GM23248 (cell line): ENCODE results near the gene SULT2A1.

Experiments
- EZH2 ChIP-seq: fragments of 200-600 bp; sonication (generic); IDR thresholded peaks from 2 replicates; pipeline ENCODE4 v1.6.1; 2018; ENCODE audit warnings: antibody characterized with exemption, mild to moderate bottlenecking; ENCODE audit not compliant: insufficient read depth, poor library complexity, severe bottlenecking
- EZH2phosphoT487 ChIP-seq: fragments of 200-600 bp; sonication (generic); IDR thresholded peaks from 2 replicates; pipeline ENCODE4 v1.6.1; 2018; ENCODE audit warnings: antibody characterized with exemption, moderate library complexity, mild to moderate bottlenecking, low read depth; ENCODE audit not compliant: insufficient read depth

- no peak for TF ChIP-seq EZH2phosphoT487
- no peak for TF ChIP-seq EZH2
Measured at GRCh38 chr19:47836038-47836437, 50.1 kb downstream of the SULT2A1 start.
